Stomach (tissue), 9 donors: ENCODE data around the gene MUC5AC. TPM values are rescaled to one million over a fixed set of nuclear protein-coding genes. Genes with fewer than 3 reads are reported as not detected.
A peak's percentile ranks its signal among the peaks of the same experiment; 100 is the strongest.
"Not testable (repeated sequence)": the region's sequence is repeated elsewhere in the genome, so short reads cannot be mapped to it uniquely, and the experiment has no call there.

Experiments used
- DNase-seq, 2 donors: peaks; one replicate each; pipeline versions ENCODE4 v3.0.0 to v3.0.0-alpha.2; 2013 to 2019
- H3K27ac ChIP-seq, 5 donors: fragments of 200-600 bp in 4 of 5; sonication (generic) in 4 of 5; one replicate each; pipeline ENCODE4 v1.5.1; 2013 to 2019; ENCODE audit warnings: mild to moderate bottlenecking in 1 of 5, moderate library complexity in 1 of 5
- H3K27me3 ChIP-seq, 3 donors: fragments of 200-600 bp; sonication (generic); one replicate each; pipeline ENCODE4 v1.5.1; 2017 to 2019; ENCODE audit warnings: mixed run types in 1 of 3
- H3K36me3 ChIP-seq, 4 donors: fragments of 200-600 bp; sonication (generic); 1 replicate in 3 of 4; 2 replicates in 1 of 4; pipeline ENCODE4 v1.5.1; 2016 to 2019
- H3K4me1 ChIP-seq, 4 donors: fragments of 200-600 bp; sonication (generic); one replicate each; pipeline ENCODE4 v1.5.1; 2016 to 2019
- H3K4me3 ChIP-seq, 4 donors: fragments of 200-600 bp; sonication (generic) in 3 of 4; one replicate each; pipeline ENCODE4 v1.5.1; 2016 to 2019; ENCODE audit warnings: mild to moderate bottlenecking in 1 of 4
- H3K9me3 ChIP-seq, 4 donors: fragments of 200-600 bp; sonication (generic); one replicate each; pipeline ENCODE4 v1.5.1; 2016 to 2019
- EP300 ChIP-seq: sonication (generic); formaldehyde crosslinking; IDR thresholded peaks from one replicate; pipeline ENCODE4 v1.6.1; 2017; ENCODE audit warnings: antibody characterized with exemption
- POLR2A ChIP-seq, 4 donors: fragments of 450-650 bp; IDR thresholded peaks; one replicate each; pipeline ENCODE4 v1.6.1; 2016; ENCODE audit warnings: antibody characterized with exemption in 4 of 4, control low read depth in 2 of 4, mild to moderate bottlenecking in 1 of 4, moderate library complexity in 1 of 4
- POLR2AphosphoS5 ChIP-seq, 3 donors: sonication (generic); formaldehyde crosslinking; IDR thresholded peaks; one replicate each; pipeline ENCODE4 v1.6.1; 2016; ENCODE audit warnings: antibody characterized with exemption in 3 of 3
- WGBS, 5 donors: extraction: QIAGEN DNeasy Blood & Tissue Kit in 3 of 5; methylation state at CpG; one replicate each; pipeline versions ENCODE4 v1.1.5 to v1.1.7; 2013 to 2018; 5-methylcytosine and 5-hydroxymethylcytosine counted together
- intact Hi-C: fragments of 100-400 bp; cut with DNase I; formaldehyde crosslinking; loops from one replicate; pipeline ENCODE4 v1.15.1; 2023; ENCODE audit warnings: low total_unique reads
- polyA plus RNA-seq, 3 donors: library from polyadenylated mRNA; stranded (reverse); fragments of 200-250 nt; gene quantifications; one replicate each; pipeline ENCODE4 v1.2.3, GENCODE V29; 2013
- total RNA-seq, 5 donors: library from RNA; depleted of rRNA; stranded (reverse); fragments of >200 nt; gene quantifications; one replicate each; pipeline versions ENCODE4 v1.1.0 to v1.2.3, GENCODE V29; 2014 to 2016
- TF ChIP-seq, protein P1 (sequence below), 7 experiments: fragments of 450-650 bp in 4 of 7; fragments of 200-600 bp in 3 of 7; sonication (generic) in 3 of 7; IDR thresholded peaks; one replicate each; pipeline ENCODE4 v1.5.1; 2016 to 2019; ENCODE audit warnings: antibody characterized with exemption in 7 of 7, control low read depth in 2 of 7, mild to moderate bottlenecking in 1 of 7
- donor health status: healthy with polysubstance abuse.
- donor health status: Bipolar disorder and iron deficiency.
- donor health status: healthy.

Gene MUC5AC
- total and polyA plus RNA-seq, 8 donors: 2.0 to 1,253 (median 171) TPM

- Histone ChIP-seq H3K4me1 (no peaks in the 10 kb centered on the region), H3K9me3 (no peaks in the 10 kb centered on the region), H3K36me3 (peaks cover 0 to 54% (median 20%) of the 10 kb centered on the region in 4 donors), H3K4me3 (no peak overlapping the region), H3K27ac (peak overlapping the region in 1 of 5 donors; percentile 5), H3K27me3 (no peaks in the 10 kb centered on the region)
- intact Hi-C loops: no loop called here
- 48 to 91% (median 82%) methylated on average over 2 of the region's 3 CpGs for WGBS, 5 donors
- TF ChIP-seq EP300: no peak
- TF ChIP-seq, protein P1, sequence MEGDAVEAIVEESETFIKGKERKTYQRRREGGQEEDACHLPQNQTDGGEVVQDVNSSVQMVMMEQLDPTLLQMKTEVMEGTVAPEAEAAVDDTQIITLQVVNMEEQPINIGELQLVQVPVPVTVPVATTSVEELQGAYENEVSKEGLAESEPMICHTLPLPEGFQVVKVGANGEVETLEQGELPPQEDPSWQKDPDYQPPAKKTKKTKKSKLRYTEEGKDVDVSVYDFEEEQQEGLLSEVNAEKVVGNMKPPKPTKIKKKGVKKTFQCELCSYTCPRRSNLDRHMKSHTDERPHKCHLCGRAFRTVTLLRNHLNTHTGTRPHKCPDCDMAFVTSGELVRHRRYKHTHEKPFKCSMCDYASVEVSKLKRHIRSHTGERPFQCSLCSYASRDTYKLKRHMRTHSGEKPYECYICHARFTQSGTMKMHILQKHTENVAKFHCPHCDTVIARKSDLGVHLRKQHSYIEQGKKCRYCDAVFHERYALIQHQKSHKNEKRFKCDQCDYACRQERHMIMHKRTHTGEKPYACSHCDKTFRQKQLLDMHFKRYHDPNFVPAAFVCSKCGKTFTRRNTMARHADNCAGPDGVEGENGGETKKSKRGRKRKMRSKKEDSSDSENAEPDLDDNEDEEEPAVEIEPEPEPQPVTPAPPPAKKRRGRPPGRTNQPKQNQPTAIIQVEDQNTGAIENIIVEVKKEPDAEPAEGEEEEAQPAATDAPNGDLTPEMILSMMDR (IDR thresholded peaks at IDR 0.05): no peak
- TF ChIP-seq POLR2AphosphoS5 (IDR thresholded peaks at IDR 0.05): no peak
- no peak for TF ChIP-seq POLR2A (IDR thresholded peaks at IDR 0.05)
- no peak for DNase-seq
Measured at GRCh38 chr11:1171223-1171984, 13.7 kb downstream of the MUC5AC start.

GRCh38 chr11:1171985-1172728 is 14.4 kb downstream of the MUC5AC start:
- H3K4me3 ChIP-seq: no peak overlapping the region
- WGBS, 5 donors: 86 to 94% (median 89%) methylated on average over 18 to 22 of the region's 22 CpGs
- intact Hi-C loops: no loop called here
- peaks cover 0 to 60% (median 24%) of the 10 kb centered on the region in 4 donors for H3K36me3 ChIP-seq
- H3K9me3 ChIP-seq: no peaks in the 10 kb centered on the region
- TF ChIP-seq POLR2AphosphoS5 (IDR thresholded peaks at IDR 0.05) (peak in 1 of 3 donors; percentile 10), EP300 (no peak)
- no peak for DNase-seq
- H3K4me1 ChIP-seq: no peaks in the 10 kb centered on the region
- H3K27ac ChIP-seq: peak overlapping the region in 1 of 5 donors; percentile 5
- H3K27me3 ChIP-seq: no peaks in the 10 kb centered on the region

- 86 to 94% (median 88%) methylated on average over 4 of the region's 4 CpGs for WGBS, 5 donors
- intact Hi-C loops: no loop called here
Measured at GRCh38 chr11:1172729-1173117, 15.0 kb downstream of the MUC5AC start.

GRCh38 chr11:1173396-1173795 is 15.6 kb downstream of the MUC5AC start:
- whole genome bisulfite sequencing, 5 donors: 89 to 98% (median 94%) methylated on average over 2 to 3 of the region's 3 CpGs
- H3K27me3 ChIP-seq, intact Hi-C loops, H3K4me1 ChIP-seq, H3K9me3 ChIP-seq, H3K27ac ChIP-seq, H3K4me3 ChIP-seq, DNase-seq: not testable (repeated sequence)
- peaks cover 0 to 60% (median 30%) of the 10 kb centered on the region in 4 donors for H3K36me3 ChIP-seq

More at GRCh38 chr11:1172729-1173117, 15.0 kb downstream of the MUC5AC start:
- no peak for TF ChIP-seq POLR2AphosphoS5 (IDR thresholded peaks at IDR 0.05)
- H3K27me3 ChIP-seq: no peaks in the 10 kb centered on the region
- peaks cover 0 to 60% (median 27%) of the 10 kb centered on the region in 4 donors for H3K36me3 ChIP-seq
- no peaks in the 10 kb centered on the region for H3K9me3 ChIP-seq
- H3K4me1 ChIP-seq: no peaks in the 10 kb centered on the region
- no peak overlapping the region for H3K27ac ChIP-seq
- H3K4me3 ChIP-seq: no peak overlapping the region
- no peak for DNase-seq

DNA sequence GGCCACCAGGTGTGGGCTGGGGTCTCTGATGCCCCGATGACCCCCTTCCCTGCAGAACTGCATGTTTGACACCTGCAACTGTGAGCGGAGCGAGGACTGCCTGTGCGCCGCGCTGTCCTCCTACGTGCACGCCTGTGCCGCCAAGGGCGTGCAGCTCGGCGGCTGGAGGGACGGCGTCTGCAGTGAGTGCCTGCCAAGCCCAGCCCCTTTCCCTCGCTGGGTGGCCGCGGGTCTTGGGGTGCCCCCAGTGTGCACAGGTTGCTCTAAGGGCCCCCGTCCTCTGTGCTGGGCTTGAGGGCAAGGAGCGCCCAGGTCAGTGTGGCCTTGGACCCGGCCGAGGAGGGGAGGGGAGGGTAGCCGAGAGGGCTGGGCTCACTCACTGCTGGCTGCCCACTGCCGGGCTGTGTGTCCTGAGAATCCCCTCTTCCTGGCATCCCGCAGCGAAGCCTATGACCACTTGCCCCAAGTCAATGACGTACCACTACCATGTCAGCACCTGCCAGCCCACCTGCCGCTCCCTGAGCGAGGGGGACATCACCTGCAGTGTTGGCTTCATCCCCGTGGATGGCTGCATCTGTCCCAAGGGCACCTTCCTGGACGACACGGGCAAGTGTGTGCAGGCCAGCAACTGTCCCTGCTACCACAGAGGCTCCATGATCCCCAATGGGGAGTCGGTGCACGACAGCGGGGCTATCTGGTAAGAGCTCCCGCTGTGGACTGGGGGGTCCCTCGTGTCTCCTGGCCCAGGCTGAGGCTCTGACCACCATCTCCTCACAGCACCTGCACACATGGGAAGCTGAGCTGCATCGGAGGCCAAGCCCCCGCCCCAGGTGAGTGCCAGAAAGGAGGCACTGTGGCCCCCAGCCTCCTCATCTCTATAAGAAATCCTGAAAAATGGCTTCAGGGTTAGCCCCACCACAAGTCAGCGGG is 17.0 kb downstream of the MUC5AC start:
- Histone ChIP-seq H3K27ac (no peak overlapping the region), H3K36me3 (peaks cover 0 to 64% (median 32%) of the 10 kb centered on the region in 4 donors), H3K4me3 (no peak overlapping the region), H3K4me1 (no peaks in the 10 kb centered on the region), H3K27me3 (peaks cover 0 to 3% (median 0%) of the 10 kb centered on the region in 3 donors), H3K9me3 (no peaks in the 10 kb centered on the region)
- intact Hi-C loops: no loop called here
- WGBS, 5 donors: 90 to 96% (median 94%) methylated on average over 34 to 39 of the region's 39 CpGs
- no peak for DNase-seq
- peak in 1 of 3 donors; percentile 8 for TF ChIP-seq POLR2AphosphoS5 (IDR thresholded peaks at IDR 0.05)
- TF ChIP-seq, protein P1 (IDR thresholded peaks at IDR 0.05): no peak
